Fibroblast of skin of left quadriceps (primary cell): ENCODE results near the gene B4GALT1.
"Not testable (repeated sequence)": the region's sequence is repeated elsewhere in the genome, so short reads cannot be mapped to it uniquely, and the experiment has no call there.

Experiments
- DNase-seq, 2 experiments: peaks; one replicate each; pipeline ENCODE4 v3.0.0-alpha.2; 2013; ENCODE audit warnings: low read depth in 2 of 2

Gene B4GALT1

GRCh38 chr9:33162721-33163311 is 4.3 kb downstream of the B4GALT1 start:
- DNase-seq, result peak; percentile 74 to 80

GRCh38 chr9:33161589-33162132 is 5.5 kb downstream of the B4GALT1 start:
- DNase-seq, result no peak

- peak; percentile 97 for DNase-seq
These were observed 6.0 kb downstream of the B4GALT1 start for GRCh38 chr9:33161011-33161588.

GRCh38 chr9:33160446-33160845 is 6.7 kb downstream of the B4GALT1 start:
- DNase-seq, result not testable (repeated sequence)

GRCh38 chr9:33159777-33160127 is 7.4 kb downstream of the B4GALT1 start:
- no peak for DNase-seq

GRCh38 chr9:33158843-33159776 is 8.0 kb downstream of the B4GALT1 start:
- DNase-seq, result no peak

GRCh38 chr9:33157960-33158842 is 8.9 kb downstream of the B4GALT1 start:
- DNase-seq, result no peak

- no peak for DNase-seq
These were observed 11.7 kb downstream of the B4GALT1 start for GRCh38 chr9:33155393-33155792.

GRCh38 chr9:33154371-33154770 is 12.8 kb downstream of the B4GALT1 start:
- no peak for DNase-seq

DNA sequence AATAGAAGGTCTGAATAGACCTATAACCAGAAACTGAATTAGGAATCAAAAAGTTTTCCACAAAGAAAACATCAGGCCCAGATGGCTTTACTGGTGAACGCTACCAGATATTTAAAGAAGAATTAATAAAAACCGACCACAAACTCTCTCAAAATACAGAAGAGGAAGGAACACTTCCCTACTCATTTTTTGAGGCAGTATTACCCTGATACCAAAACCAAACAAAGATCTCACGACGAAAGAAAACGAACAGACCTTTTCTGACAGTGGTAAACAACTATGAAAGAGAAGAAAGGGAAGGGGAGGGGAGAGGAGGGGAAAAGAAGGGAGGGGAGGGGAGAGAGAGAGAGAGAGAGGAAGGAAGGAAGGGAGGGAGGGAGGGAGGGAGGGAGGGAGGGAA is 13.5 kb downstream of the B4GALT1 start:
- DNase-seq, result no peak

GRCh38 chr9:33153001-33153400 is 14.1 kb downstream of the B4GALT1 start:
- DNase-seq, result no peak

- DNase-seq, result no peak
These were observed 15.5 kb downstream of the B4GALT1 start for GRCh38 chr9:33151601-33152000.

GRCh38 chr9:33151007-33151557 is 16.1 kb downstream of the B4GALT1 start:
- peak; percentile 95 to 96 for DNase-seq

DNA sequence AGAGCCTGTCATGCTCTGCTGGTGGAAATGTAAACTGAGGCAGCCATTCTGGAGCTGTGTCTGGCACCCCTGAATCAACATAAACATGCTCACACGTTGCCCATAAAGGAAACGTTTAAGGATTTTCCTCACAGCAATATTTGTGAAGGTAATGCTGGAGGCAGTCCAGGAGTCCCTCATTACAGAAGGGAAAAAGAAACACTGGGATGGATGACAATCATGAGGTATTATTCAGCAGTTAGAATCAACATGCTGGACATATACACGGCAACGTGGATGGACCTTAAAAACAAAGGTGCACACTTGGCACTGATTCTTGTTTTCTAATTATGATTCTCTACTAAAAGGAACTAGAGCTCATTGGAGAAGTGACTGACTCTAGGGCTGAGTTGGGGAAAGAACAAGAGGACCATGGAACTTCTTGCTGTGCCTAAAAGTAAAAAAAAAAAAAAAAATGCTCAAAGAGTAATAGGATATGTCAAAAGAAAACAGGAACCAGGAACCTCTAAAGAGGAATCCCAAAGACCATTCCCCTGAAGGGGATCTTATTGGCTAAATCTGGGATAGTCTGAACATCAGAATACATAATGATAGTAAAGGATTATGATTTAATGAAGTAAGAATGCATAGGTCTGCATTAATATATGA is 18.6 kb downstream of the B4GALT1 start:
- DNase-seq, result no peak

GRCh38 chr9:33147416-33148169 is 19.5 kb downstream of the B4GALT1 start:
- DNase-seq, result no peak

GRCh38 chr9:33146298-33146697 is 20.8 kb downstream of the B4GALT1 start:
- DNase-seq, result no peak

DNA sequence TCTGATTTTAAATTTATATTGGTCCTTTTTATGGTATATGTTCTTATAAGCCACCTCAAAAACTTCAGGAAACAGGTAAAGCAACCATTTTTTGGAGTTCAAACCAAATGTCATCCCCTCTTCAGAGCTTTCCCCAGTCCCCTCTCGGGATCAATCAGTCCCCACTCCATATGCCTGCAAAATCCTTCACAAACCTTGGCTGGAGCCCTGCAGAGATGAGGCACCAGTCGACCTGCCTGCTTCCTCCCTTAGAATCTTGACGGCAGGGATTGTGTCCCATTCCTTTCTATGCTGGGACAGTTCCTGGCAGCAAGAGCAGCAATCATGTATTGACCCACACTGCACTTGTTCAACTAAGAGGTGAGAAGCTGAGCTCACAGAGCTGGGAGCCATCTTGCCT is 22.6 kb downstream of the B4GALT1 start:
- no peak for DNase-seq

GRCh38 chr9:33143241-33143661 is 23.9 kb downstream of the B4GALT1 start:
- DNase-seq, result peak; percentile 37 to 39

DNA sequence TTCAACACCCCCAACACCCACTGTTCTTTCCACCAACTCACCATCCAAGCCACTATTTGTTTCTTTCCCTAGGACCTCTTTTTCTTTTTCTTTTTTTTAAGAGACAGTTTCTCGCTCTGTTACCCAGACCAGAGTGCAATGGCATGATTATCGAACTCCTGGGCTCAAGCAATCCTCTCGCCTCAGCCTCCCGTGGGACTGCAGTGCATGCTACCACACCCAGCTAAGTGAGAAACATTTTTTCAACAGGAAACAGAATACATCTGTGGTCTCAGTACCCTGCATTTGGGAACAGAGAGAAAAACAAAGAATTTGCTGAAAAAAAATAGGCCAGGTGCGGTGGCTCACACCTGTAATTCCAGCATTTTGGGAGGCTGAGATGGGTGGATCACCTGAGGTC is 24.6 kb downstream of the B4GALT1 start:
- DNase-seq, result no peak
